A549 (cell line): Measurements from ENCODE around the gene AP3B1.

Source experiments
- FOSL2 ChIP-seq, 2 experiments: fragments of 450-650 bp in 1 of 2; fragments of >200 bp in 1 of 2; sonication (Bioruptor Twin) in 1 of 2; formaldehyde crosslinking; IDR thresholded peaks; 2 replicates each; pipeline versions ENCODE4 v1.5.0 to v1.6.1; 2016 to 2020; ENCODE audit warnings: mild to moderate bottlenecking in 1 of 2, moderate library complexity in 1 of 2
- JUN ChIP-seq, 2 experiments: fragments of >200 bp; sonication (Bioruptor Twin); formaldehyde crosslinking; IDR thresholded peaks; 2 replicates in 1 of 2; 3 replicates in 1 of 2; pipeline ENCODE4 v1.6.1; 2016 to 2017
- MAZ ChIP-seq: fragments of 150-350 bp; IDR thresholded peaks from 2 replicates; pipeline ENCODE4 v1.6.1; 2014; ENCODE audit warnings: antibody characterized with exemption, low read depth, low read length, borderline replicate concordance
- MYC ChIP-seq: IDR thresholded peaks from 2 replicates; pipeline ENCODE4 v1.6.1; 2012; ENCODE audit warnings: mild to moderate bottlenecking, inconsistent platforms, low read length, improper control_type of control experiment, borderline replicate concordance
- NR3C1 ChIP-seq: fragments of >200 bp; sonication (Bioruptor Twin); formaldehyde crosslinking; IDR thresholded peaks from 3 replicates; pipeline ENCODE4 v1.6.1; 2017
- POLR2A ChIP-seq: IDR thresholded peaks from 2 replicates; pipeline ENCODE4 v1.6.1; 2012; ENCODE audit warnings: mild to moderate bottlenecking, low read length
- RAD21 ChIP-seq, 2 experiments: fragments of >200 bp in 1 of 2; sonication (Bioruptor Twin) in 1 of 2; formaldehyde crosslinking in 1 of 2; IDR thresholded peaks in 1 of 2; conservative IDR thresholded peaks in 1 of 2; 2 replicates in 1 of 2; 3 replicates in 1 of 2; pipeline ENCODE4 v1.6.1; 2012 to 2018; ENCODE audit warnings: inconsistent platforms in 1 of 2
- RCOR1 ChIP-seq: fragments of 150-350 bp; IDR thresholded peaks from 2 replicates; pipeline ENCODE4 v1.6.1; 2014; ENCODE audit warnings: antibody characterized with exemption, low read length, low read depth
- ZFP36 ChIP-seq: fragments of 450-650 bp; IDR thresholded peaks from 2 replicates; pipeline ENCODE4 v1.6.1; 2014; ENCODE audit warnings: borderline replicate concordance; ENCODE audit not compliant: partially characterized antibody
- TF ChIP-seq, protein P1 (sequence below): fragments of >200 bp; sonication (Bioruptor Twin); formaldehyde crosslinking; IDR thresholded peaks from 3 replicates; pipeline ENCODE4 v1.5.1; 2016
- TF ChIP-seq, protein P2 (sequence below): fragments of 200-600 bp; sonication (generic); IDR thresholded peaks from 2 replicates; pipeline ENCODE4 v1.6.1; 2016; ENCODE audit warnings: antibody characterized with exemption, mild to moderate bottlenecking, moderate library complexity
- TF ChIP-seq, protein P3 (sequence below): fragments of 250-450 bp; sonication (Bioruptor Pico); IDR thresholded peaks from 2 replicates; pipeline ENCODE4 v1.5.0; 2020; ENCODE audit warnings: low read depth, mild to moderate bottlenecking, moderate library complexity
- TF ChIP-seq, protein P4 (sequence below): fragments of 450-650 bp; IDR thresholded peaks from 2 replicates; pipeline ENCODE4 v1.6.1; 2014; ENCODE audit warnings: antibody characterized with exemption
- TF ChIP-seq, protein P5 (sequence below): IDR thresholded peaks from 2 replicates; pipeline ENCODE4 v1.6.1; 2012

DNA sequence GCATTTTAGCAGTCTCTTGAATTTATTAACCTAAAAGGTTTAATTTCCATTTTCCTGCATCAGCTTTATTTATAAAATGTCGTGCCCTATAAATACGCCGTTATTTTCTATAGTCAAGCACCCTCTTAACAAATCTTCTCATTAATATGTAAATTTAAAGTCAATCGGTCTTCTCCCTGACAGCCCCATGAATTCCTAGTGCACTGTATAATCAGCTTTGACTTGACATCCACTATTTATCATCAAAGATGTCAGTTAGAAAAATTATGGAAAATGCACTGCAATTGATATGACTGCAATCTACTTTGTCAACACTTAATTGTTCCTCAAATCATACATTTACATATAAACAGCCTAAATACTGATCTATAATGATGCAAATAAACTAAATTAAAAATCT is 83.4 kb downstream of the AP3B1 start:
- no peak for TF ChIP-seq ZFP36
- TF ChIP-seq, protein P1, sequence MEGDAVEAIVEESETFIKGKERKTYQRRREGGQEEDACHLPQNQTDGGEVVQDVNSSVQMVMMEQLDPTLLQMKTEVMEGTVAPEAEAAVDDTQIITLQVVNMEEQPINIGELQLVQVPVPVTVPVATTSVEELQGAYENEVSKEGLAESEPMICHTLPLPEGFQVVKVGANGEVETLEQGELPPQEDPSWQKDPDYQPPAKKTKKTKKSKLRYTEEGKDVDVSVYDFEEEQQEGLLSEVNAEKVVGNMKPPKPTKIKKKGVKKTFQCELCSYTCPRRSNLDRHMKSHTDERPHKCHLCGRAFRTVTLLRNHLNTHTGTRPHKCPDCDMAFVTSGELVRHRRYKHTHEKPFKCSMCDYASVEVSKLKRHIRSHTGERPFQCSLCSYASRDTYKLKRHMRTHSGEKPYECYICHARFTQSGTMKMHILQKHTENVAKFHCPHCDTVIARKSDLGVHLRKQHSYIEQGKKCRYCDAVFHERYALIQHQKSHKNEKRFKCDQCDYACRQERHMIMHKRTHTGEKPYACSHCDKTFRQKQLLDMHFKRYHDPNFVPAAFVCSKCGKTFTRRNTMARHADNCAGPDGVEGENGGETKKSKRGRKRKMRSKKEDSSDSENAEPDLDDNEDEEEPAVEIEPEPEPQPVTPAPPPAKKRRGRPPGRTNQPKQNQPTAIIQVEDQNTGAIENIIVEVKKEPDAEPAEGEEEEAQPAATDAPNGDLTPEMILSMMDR: no peak
- TF ChIP-seq RCOR1: no peak
- no peak for TF ChIP-seq POLR2A
- TF ChIP-seq RAD21 (conservative IDR thresholded peaks at IDR 0.05 in 1 of 2, IDR thresholded peaks at IDR 0.05 in 1 of 2): no peak
- TF ChIP-seq FOSL2 (IDR thresholded peaks at IDR 0.05): no peak
- TF ChIP-seq FOSL2 (CRISPR knock-in tag; IDR thresholded peaks at IDR 0.05): no peak
- TF ChIP-seq, protein P2, sequence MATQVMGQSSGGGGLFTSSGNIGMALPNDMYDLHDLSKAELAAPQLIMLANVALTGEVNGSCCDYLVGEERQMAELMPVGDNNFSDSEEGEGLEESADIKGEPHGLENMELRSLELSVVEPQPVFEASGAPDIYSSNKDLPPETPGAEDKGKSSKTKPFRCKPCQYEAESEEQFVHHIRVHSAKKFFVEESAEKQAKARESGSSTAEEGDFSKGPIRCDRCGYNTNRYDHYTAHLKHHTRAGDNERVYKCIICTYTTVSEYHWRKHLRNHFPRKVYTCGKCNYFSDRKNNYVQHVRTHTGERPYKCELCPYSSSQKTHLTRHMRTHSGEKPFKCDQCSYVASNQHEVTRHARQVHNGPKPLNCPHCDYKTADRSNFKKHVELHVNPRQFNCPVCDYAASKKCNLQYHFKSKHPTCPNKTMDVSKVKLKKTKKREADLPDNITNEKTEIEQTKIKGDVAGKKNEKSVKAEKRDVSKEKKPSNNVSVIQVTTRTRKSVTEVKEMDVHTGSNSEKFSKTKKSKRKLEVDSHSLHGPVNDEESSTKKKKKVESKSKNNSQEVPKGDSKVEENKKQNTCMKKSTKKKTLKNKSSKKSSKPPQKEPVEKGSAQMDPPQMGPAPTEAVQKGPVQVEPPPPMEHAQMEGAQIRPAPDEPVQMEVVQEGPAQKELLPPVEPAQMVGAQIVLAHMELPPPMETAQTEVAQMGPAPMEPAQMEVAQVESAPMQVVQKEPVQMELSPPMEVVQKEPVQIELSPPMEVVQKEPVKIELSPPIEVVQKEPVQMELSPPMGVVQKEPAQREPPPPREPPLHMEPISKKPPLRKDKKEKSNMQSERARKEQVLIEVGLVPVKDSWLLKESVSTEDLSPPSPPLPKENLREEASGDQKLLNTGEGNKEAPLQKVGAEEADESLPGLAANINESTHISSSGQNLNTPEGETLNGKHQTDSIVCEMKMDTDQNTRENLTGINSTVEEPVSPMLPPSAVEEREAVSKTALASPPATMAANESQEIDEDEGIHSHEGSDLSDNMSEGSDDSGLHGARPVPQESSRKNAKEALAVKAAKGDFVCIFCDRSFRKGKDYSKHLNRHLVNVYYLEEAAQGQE: no peak
- no peak for TF ChIP-seq NR3C1
- TF ChIP-seq, protein P3, sequence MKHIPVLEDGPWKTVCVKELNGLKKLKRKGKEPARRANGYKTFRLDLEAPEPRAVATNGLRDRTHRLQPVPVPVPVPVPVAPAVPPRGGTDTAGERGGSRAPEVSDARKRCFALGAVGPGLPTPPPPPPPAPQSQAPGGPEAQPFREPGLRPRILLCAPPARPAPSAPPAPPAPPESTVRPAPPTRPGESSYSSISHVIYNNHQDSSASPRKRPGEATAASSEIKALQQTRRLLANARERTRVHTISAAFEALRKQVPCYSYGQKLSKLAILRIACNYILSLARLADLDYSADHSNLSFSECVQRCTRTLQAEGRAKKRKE (CRISPR knock-in tag): no peak
- TF ChIP-seq MAZ: no peak
- TF ChIP-seq, protein P4, sequence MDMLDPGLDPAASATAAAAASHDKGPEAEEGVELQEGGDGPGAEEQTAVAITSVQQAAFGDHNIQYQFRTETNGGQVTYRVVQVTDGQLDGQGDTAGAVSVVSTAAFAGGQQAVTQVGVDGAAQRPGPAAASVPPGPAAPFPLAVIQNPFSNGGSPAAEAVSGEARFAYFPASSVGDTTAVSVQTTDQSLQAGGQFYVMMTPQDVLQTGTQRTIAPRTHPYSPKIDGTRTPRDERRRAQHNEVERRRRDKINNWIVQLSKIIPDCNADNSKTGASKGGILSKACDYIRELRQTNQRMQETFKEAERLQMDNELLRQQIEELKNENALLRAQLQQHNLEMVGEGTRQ: no peak
- TF ChIP-seq, protein P5, sequence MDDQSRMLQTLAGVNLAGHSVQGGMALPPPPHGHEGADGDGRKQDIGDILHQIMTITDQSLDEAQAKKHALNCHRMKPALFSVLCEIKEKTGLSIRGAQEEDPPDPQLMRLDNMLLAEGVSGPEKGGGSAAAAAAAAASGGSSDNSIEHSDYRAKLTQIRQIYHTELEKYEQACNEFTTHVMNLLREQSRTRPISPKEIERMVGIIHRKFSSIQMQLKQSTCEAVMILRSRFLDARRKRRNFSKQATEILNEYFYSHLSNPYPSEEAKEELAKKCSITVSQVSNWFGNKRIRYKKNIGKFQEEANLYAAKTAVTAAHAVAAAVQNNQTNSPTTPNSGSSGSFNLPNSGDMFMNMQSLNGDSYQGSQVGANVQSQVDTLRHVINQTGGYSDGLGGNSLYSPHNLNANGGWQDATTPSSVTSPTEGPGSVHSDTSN: no peak
- TF ChIP-seq JUN (IDR thresholded peaks at IDR 0.05): no peak
- TF ChIP-seq MYC: no peak
